Stomach (tissue), 4 donors: ENCODE results near the gene FKBP7.
"Not testable (repeated sequence)": the region's sequence is repeated elsewhere in the genome, so short reads cannot be mapped to it uniquely, and the experiment has no call there.

Experiments used
- EP300 ChIP-seq: sonication (generic); formaldehyde crosslinking; IDR thresholded peaks from one replicate; pipeline ENCODE4 v1.6.1; 2017; ENCODE audit warnings: antibody characterized with exemption
- POLR2AphosphoS5 ChIP-seq, 3 donors: sonication (generic); formaldehyde crosslinking; IDR thresholded peaks; one replicate each; pipeline ENCODE4 v1.6.1; 2016; ENCODE audit warnings: antibody characterized with exemption in 3 of 3
- TF ChIP-seq, protein P1 (sequence below), 7 experiments: fragments of 450-650 bp in 4 of 7; fragments of 200-600 bp in 3 of 7; sonication (generic) in 3 of 7; IDR thresholded peaks; one replicate each; pipeline ENCODE4 v1.5.1; 2016 to 2019; ENCODE audit warnings: antibody characterized with exemption in 7 of 7, control low read depth in 2 of 7, mild to moderate bottlenecking in 1 of 7

DNA sequence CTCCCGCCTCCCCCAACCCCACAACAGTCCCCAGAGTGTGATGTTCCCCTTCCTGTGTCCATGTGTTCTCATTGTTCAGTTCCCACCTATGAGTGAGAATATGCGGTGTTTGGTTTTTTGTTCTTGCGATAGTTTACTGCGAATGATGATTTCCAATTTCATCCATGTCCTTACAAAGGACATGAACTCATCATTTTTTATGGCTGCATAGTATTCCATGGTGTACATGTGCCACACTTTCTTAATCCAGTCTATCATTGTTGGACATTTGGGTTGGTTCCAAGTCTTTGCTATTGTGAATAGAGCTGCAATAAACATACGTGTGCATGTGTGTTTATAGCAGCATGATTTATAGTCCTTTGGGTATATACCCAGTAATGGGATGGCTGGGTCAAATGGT, 46.6 kb upstream of the FKBP7 start:
- TF ChIP-seq, protein P1, sequence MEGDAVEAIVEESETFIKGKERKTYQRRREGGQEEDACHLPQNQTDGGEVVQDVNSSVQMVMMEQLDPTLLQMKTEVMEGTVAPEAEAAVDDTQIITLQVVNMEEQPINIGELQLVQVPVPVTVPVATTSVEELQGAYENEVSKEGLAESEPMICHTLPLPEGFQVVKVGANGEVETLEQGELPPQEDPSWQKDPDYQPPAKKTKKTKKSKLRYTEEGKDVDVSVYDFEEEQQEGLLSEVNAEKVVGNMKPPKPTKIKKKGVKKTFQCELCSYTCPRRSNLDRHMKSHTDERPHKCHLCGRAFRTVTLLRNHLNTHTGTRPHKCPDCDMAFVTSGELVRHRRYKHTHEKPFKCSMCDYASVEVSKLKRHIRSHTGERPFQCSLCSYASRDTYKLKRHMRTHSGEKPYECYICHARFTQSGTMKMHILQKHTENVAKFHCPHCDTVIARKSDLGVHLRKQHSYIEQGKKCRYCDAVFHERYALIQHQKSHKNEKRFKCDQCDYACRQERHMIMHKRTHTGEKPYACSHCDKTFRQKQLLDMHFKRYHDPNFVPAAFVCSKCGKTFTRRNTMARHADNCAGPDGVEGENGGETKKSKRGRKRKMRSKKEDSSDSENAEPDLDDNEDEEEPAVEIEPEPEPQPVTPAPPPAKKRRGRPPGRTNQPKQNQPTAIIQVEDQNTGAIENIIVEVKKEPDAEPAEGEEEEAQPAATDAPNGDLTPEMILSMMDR (IDR thresholded peaks at IDR 0.05) = not testable (repeated sequence)
- TF ChIP-seq EP300; POLR2AphosphoS5 (IDR thresholded peaks at IDR 0.05): not testable (repeated sequence)
